Naive thymus-derived CD4-positive, alpha-beta T cell (primary cell): Measurements from ENCODE around the gene ARHGEF16. TPM values are rescaled to one million over a fixed set of nuclear protein-coding genes. Genes with fewer than 3 reads are reported as not detected.

Experiments
- ATAC-seq: fragments of 150-1000 bp; cut with Tn5 transposase; 2 replicates; pipeline ENCODE4 v1.10.0; 2021; ENCODE audit warnings: mild to moderate bottlenecking, moderate library complexity
- CTCF ChIA-PET: fragments of 350-600 bp; sonication (Branson Sonifier 250); formaldehyde crosslinking; loops from one replicate; lab custom pipeline; 2021; ENCODE audit warnings: antibody characterized with exemption; lab: Charles Lee
- POLR2A ChIA-PET: fragments of 350-600 bp; sonication (Branson Sonifier 250); formaldehyde crosslinking; loops from one replicate; lab custom pipeline; 2021; ENCODE audit warnings: antibody characterized with exemption, inconsistent platforms; lab: Charles Lee
- DNase-seq, 9 donors: peaks; one replicate each; pipeline versions ENCODE4 v3.0.0 to v3.0.0-alpha.2; 2020 to 2022; ENCODE audit warnings: mixed read lengths in 1 of 9
- H3K27ac ChIP-seq: one replicate; pipeline ENCODE4 v1.7.0; 2013; ENCODE audit warnings: mild to moderate bottlenecking, low read depth, low read length, moderate library complexity
- H3K27me3 ChIP-seq, 2 donors: one replicate each; pipeline ENCODE4 v1.7.0; 2013; ENCODE audit warnings: low read length in 2 of 2, mild to moderate bottlenecking in 2 of 2, moderate library complexity in 2 of 2; ENCODE audit not compliant: control insufficient read depth in 2 of 2, insufficient read depth in 2 of 2
- H3K36me3 ChIP-seq, 3 experiments: 1 replicate in 2 of 3; 2 replicates in 1 of 3; pipeline ENCODE4 v1.7.0; 2013; ENCODE audit warnings: low read length in 3 of 3, mild to moderate bottlenecking in 3 of 3, moderate library complexity in 1 of 3; ENCODE audit not compliant: insufficient read depth in 3 of 3, control insufficient read depth in 2 of 3
- H3K4me1 ChIP-seq, 2 donors: one replicate each; pipeline ENCODE4 v1.7.0; 2013; ENCODE audit warnings: low read length in 2 of 2, mild to moderate bottlenecking in 2 of 2, moderate library complexity in 1 of 2; ENCODE audit not compliant: control insufficient read depth in 2 of 2, insufficient read depth in 2 of 2
- H3K4me3 ChIP-seq: 2 replicates; pipeline ENCODE4 v1.7.0; 2013; ENCODE audit warnings: mild to moderate bottlenecking, low read length
- H3K9me3 ChIP-seq, 3 experiments: 1 replicate in 2 of 3; 2 replicates in 1 of 3; pipeline ENCODE4 v1.7.0; 2013; ENCODE audit warnings: low read length in 3 of 3; ENCODE audit not compliant: control insufficient read depth in 2 of 3
- H3K27ac Mint-ChIP-seq, 9 donors: one replicate each; pipeline ENCODE4 v1.8.0; 2020 to 2022; ENCODE audit warnings: mixed read lengths in 9 of 9, mild to moderate bottlenecking in 8 of 9, moderate library complexity in 5 of 9, inconsistent platforms in 2 of 9
- H3K27me3 Mint-ChIP-seq, 5 donors: one replicate each; pipeline ENCODE4 v1.8.0; 2021 to 2022; ENCODE audit warnings: mixed read lengths in 5 of 5, mild to moderate bottlenecking in 1 of 5
- H3K36me3 Mint-ChIP-seq, 5 donors: one replicate each; pipeline ENCODE4 v1.8.0; 2020 to 2022; ENCODE audit warnings: mixed read lengths in 5 of 5, mild to moderate bottlenecking in 3 of 5, inconsistent platforms in 1 of 5
- H3K4me1 Mint-ChIP-seq, 7 donors: one replicate each; pipeline ENCODE4 v1.8.0; 2020 to 2022; ENCODE audit warnings: mixed read lengths in 7 of 7, mild to moderate bottlenecking in 3 of 7, inconsistent platforms in 1 of 7
- H3K4me3 Mint-ChIP-seq, 10 donors: one replicate each; pipeline ENCODE4 v1.8.0; 2020 to 2022; ENCODE audit warnings: mild to moderate bottlenecking in 10 of 10, mixed read lengths in 10 of 10, moderate library complexity in 6 of 10, inconsistent platforms in 2 of 10
- H3K9me3 Mint-ChIP-seq, 11 donors: one replicate each; pipeline ENCODE4 v1.8.0; 2020 to 2022; ENCODE audit warnings: mixed read lengths in 11 of 11, mild to moderate bottlenecking in 4 of 11, inconsistent platforms in 1 of 11, moderate library complexity in 1 of 11
- intact Hi-C, 2 donors: fragments of 100-400 bp; cut with micrococcal nuclease; formaldehyde crosslinking; loops; one replicate each; pipeline ENCODE4 v1.15.1; 2023
- polyA plus RNA-seq, 2 donors: library from polyadenylated mRNA; unstranded; fragments of 300-500 nt; fragmentation: Illumina TruSeq; gene quantifications; one replicate each; pipeline ENCODE4 v1.2.3, GENCODE V29; 2021
- total RNA-seq, 6 experiments: library from RNA in 5 of 6; stranded (reverse) in 5 of 6; gene quantifications; 1 replicate in 5 of 6; 2 replicates in 1 of 6; pipeline ENCODE4 v1.2.3 and lab custom pipeline; 2021 to 2026

Gene ARHGEF16
- total and polyA plus RNA-seq, 7 experiments from 2014 or later = 0.16 TPM; not detected in 6

GRCh38 chr1:3442331-3442730 lies 12.1 kb upstream of the ARHGEF16 start:
- Histone ChIP-seq H3K4me1 (no peaks in the 10 kb centered on the region), H3K4me3 (no peak overlapping the region), H3K27ac (no peak overlapping the region), H3K27me3 (no peaks in the 10 kb centered on the region), H3K36me3 (no peaks in the 10 kb centered on the region), H3K9me3 (no peaks in the 10 kb centered on the region)
- Mint-ChIP-seq H3K4me3 (no peak overlapping the region), H3K27me3 (peaks cover 0 to 13% (median 5%) of the 10 kb centered on the region in 5 donors), H3K27ac (no peak overlapping the region), H3K9me3 (peaks cover 0 to 22% (median 6%) of the 10 kb centered on the region in 11 donors), H3K36me3 (peaks cover 0 to 4% (median 0%) of the 10 kb centered on the region in 5 donors), H3K4me1 (no peaks in the 10 kb centered on the region)
- intact Hi-C loops = no loop called here
- CTCF ChIA-PET = no interaction called here
- POLR2A ChIA-PET = interaction anchor here (0.7 kb wide), 1 partner anchor 620 kb away, joined by 3 read pairs; no protein-coding TSS in a partner anchor
- ATAC-seq (no peak), DNase-seq (no peak)

GRCh38 chr1:3442901-3443300 lies 11.6 kb upstream of the ARHGEF16 start:
- H3K4me3 Mint-ChIP-seq = no peak overlapping the region
- H3K4me1 ChIP-seq = no peaks in the 10 kb centered on the region
- DNase-seq (no peak), ATAC-seq (no peak)
- H3K27ac ChIP-seq = no peak overlapping the region
- CTCF ChIA-PET = no interaction called here
- no peak overlapping the region for H3K4me3 ChIP-seq
- H3K27me3 Mint-ChIP-seq = peaks cover 0 to 13% (median 5%) of the 10 kb centered on the region in 5 donors
- no peak overlapping the region for H3K27ac Mint-ChIP-seq
- H3K9me3 ChIP-seq = no peaks in the 10 kb centered on the region
- no peaks in the 10 kb centered on the region for H3K4me1 Mint-ChIP-seq
- peaks cover 0 to 27% (median 7%) of the 10 kb centered on the region in 11 donors for H3K9me3 Mint-ChIP-seq
- H3K36me3 ChIP-seq = no peaks in the 10 kb centered on the region
- POLR2A ChIA-PET = no interaction called here
- peaks cover 0 to 8% (median 0%) of the 10 kb centered on the region in 5 donors for H3K36me3 Mint-ChIP-seq
- intact Hi-C loops = no loop called here
- H3K27me3 ChIP-seq = no peaks in the 10 kb centered on the region

- ATAC-seq (no peak), DNase-seq (no peak)
- Histone ChIP-seq H3K4me3 (no peak overlapping the region), H3K36me3 (no peaks in the 10 kb centered on the region), H3K9me3 (no peaks in the 10 kb centered on the region), H3K27ac (no peak overlapping the region), H3K4me1 (no peaks in the 10 kb centered on the region), H3K27me3 (no peaks in the 10 kb centered on the region)
- Mint-ChIP-seq H3K27me3 (peaks cover 0 to 13% (median 5%) of the 10 kb centered on the region in 5 donors), H3K4me3 (no peak overlapping the region), H3K9me3 (peaks cover 0 to 31% (median 8%) of the 10 kb centered on the region in 11 donors), H3K27ac (no peak overlapping the region), H3K4me1 (no peaks in the 10 kb centered on the region), H3K36me3 (peaks cover 0 to 11% (median 0%) of the 10 kb centered on the region in 5 donors)
- intact Hi-C loops = no loop called here
- ChIA-PET CTCF (interaction anchor here (1.8 kb wide), 1 partner anchor 9 kb away, joined by 6 read pairs; no protein-coding TSS in a partner anchor), POLR2A (no interaction called here)
Measured at GRCh38 chr1:3443807-3444206, 10.7 kb upstream of the ARHGEF16 start.

GRCh38 chr1:3444298-3444697 lies 10.2 kb upstream of the ARHGEF16 start:
- Mint-ChIP-seq H3K4me1 (no peaks in the 10 kb centered on the region), H3K27me3 (peaks cover 0 to 13% (median 5%) of the 10 kb centered on the region in 5 donors), H3K36me3 (peaks cover 0 to 11% (median 0%) of the 10 kb centered on the region in 5 donors), H3K9me3 (peaks cover 0 to 31% (median 8%) of the 10 kb centered on the region in 11 donors), H3K27ac (no peak overlapping the region), H3K4me3 (no peak overlapping the region)
- Histone ChIP-seq H3K4me3 (no peak overlapping the region), H3K36me3 (no peaks in the 10 kb centered on the region), H3K9me3 (no peaks in the 10 kb centered on the region), H3K27me3 (no peaks in the 10 kb centered on the region), H3K4me1 (no peaks in the 10 kb centered on the region), H3K27ac (no peak overlapping the region)
- no peak for ATAC-seq
- CTCF ChIA-PET = interaction anchor here (1.8 kb wide), 1 partner anchor 9 kb away, joined by 6 read pairs; no protein-coding TSS in a partner anchor
- DNase-seq = no peak
- intact Hi-C loops = no loop called here
- POLR2A ChIA-PET = no interaction called here

GRCh38 chr1:3444736-3445135 lies 9.7 kb upstream of the ARHGEF16 start:
- CTCF ChIA-PET = interaction anchor here (1.8 kb wide), 1 partner anchor 8 kb away, joined by 6 read pairs; no protein-coding TSS in a partner anchor
- no peaks in the 10 kb centered on the region for H3K27me3 ChIP-seq
- H3K4me3 ChIP-seq = no peak overlapping the region
- ATAC-seq (no peak), DNase-seq (no peak)
- no peaks in the 10 kb centered on the region for H3K9me3 ChIP-seq
- no peaks in the 10 kb centered on the region for H3K36me3 ChIP-seq
- Mint-ChIP-seq H3K9me3 (peaks cover 0 to 31% (median 9%) of the 10 kb centered on the region in 11 donors), H3K36me3 (peaks cover 0 to 11% (median 0%) of the 10 kb centered on the region in 5 donors), H3K4me3 (no peak overlapping the region), H3K27me3 (peaks cover 0 to 13% (median 8%) of the 10 kb centered on the region in 5 donors), H3K4me1 (no peaks in the 10 kb centered on the region), H3K27ac (no peak overlapping the region)
- H3K27ac ChIP-seq = no peak overlapping the region
- intact Hi-C loops = no loop called here
- H3K4me1 ChIP-seq = no peaks in the 10 kb centered on the region
- POLR2A ChIA-PET = no interaction called here

- Histone ChIP-seq H3K4me3 (no peak overlapping the region), H3K27me3 (peaks cover 0 to 11% of the 10 kb centered on the region in 2 donors), H3K27ac (no peak overlapping the region), H3K4me1 (peaks cover 9 to 11% of the 10 kb centered on the region in 2 donors), H3K9me3 (no peaks in the 10 kb centered on the region), H3K36me3 (no peaks in the 10 kb centered on the region)
- Mint-ChIP-seq H3K4me3 (no peak overlapping the region), H3K9me3 (peaks cover 0 to 26% (median 8%) of the 10 kb centered on the region in 11 donors), H3K4me1 (peaks cover 0 to 4% (median 0%) of the 10 kb centered on the region in 7 donors), H3K27me3 (peaks cover 6 to 24% (median 15%) of the 10 kb centered on the region in 5 donors), H3K36me3 (peaks cover 0 to 11% (median 0%) of the 10 kb centered on the region in 5 donors), H3K27ac (no peak overlapping the region)
- intact Hi-C loops = no loop called here
- POLR2A ChIA-PET = no interaction called here
- CTCF ChIA-PET = no interaction called here
- ATAC-seq (no peak), DNase-seq (no peak)
Measured at GRCh38 chr1:3450202-3450863, 4.1 kb upstream of the ARHGEF16 start.
